Ishikawa (cell line): ENCODE data around the gene DPH2.

Source experiments
- CEBPB ChIP-seq: IDR thresholded peaks from 2 replicates; pipeline ENCODE4 v1.6.1; 2012
- CREB1 ChIP-seq: IDR thresholded peaks from 2 replicates; pipeline ENCODE4 v1.6.1; 2012; ENCODE audit warnings: low read depth
- EGR1 ChIP-seq: IDR thresholded peaks from 2 replicates; pipeline ENCODE4 v1.6.1; 2012
- EP300 ChIP-seq: IDR thresholded peaks from 2 replicates; pipeline ENCODE4 v1.6.1; 2012; ENCODE audit warnings: borderline replicate concordance
- FOXM1 ChIP-seq: IDR thresholded peaks from 2 replicates; pipeline ENCODE4 v1.6.1; 2012; ENCODE audit warnings: low read depth, borderline replicate concordance
- MAX ChIP-seq: IDR thresholded peaks from 2 replicates; pipeline ENCODE4 v1.6.1; 2012
- NFIC ChIP-seq: IDR thresholded peaks from 2 replicates; pipeline ENCODE4 v1.6.1; 2012
- RAD21 ChIP-seq: IDR thresholded peaks from 2 replicates; pipeline ENCODE4 v1.6.1; 2012; ENCODE audit warnings: low read depth
- REST ChIP-seq: IDR thresholded peaks from 2 replicates; pipeline ENCODE4 v1.6.1; 2012; ENCODE audit warnings: low read depth, mild to moderate bottlenecking
- TAF1 ChIP-seq: IDR thresholded peaks from 2 replicates; pipeline ENCODE4 v1.6.1; 2012; ENCODE audit warnings: low read depth, mild to moderate bottlenecking
- TCF12 ChIP-seq: IDR thresholded peaks from 2 replicates; pipeline ENCODE4 v1.6.1; 2012; ENCODE audit warnings: low read depth
- TEAD4 ChIP-seq: IDR thresholded peaks from 2 replicates; pipeline ENCODE4 v1.6.1; 2012
- USF1 ChIP-seq: IDR thresholded peaks from 2 replicates; pipeline ENCODE4 v1.6.1; 2012
- YY1 ChIP-seq: IDR thresholded peaks from 2 replicates; pipeline ENCODE4 v1.6.1; 2012; ENCODE audit warnings: low read depth
- ZBTB7A ChIP-seq: IDR thresholded peaks from 2 replicates; pipeline ENCODE4 v1.6.1; 2012; ENCODE audit warnings: low read depth

DPH2 gene

GRCh38 chr1:43938892-43939587, 30.8 kb upstream of the DPH2 start:
- TF ChIP-seq EP300 = no peak
- no peak for TF ChIP-seq REST
- no peak for TF ChIP-seq TCF12
- TF ChIP-seq TAF1 = no peak
- TF ChIP-seq FOXM1 = no peak

GRCh38 chr1:43942411-43942810, 27.4 kb upstream of the DPH2 start:
- no peak for TF ChIP-seq TCF12
- no peak for TF ChIP-seq RAD21
- TF ChIP-seq CEBPB = no peak
- TF ChIP-seq CREB1 = no peak
- TF ChIP-seq EGR1 = no peak
- no peak for TF ChIP-seq EP300
- TF ChIP-seq ZBTB7A = no peak
- TF ChIP-seq NFIC = no peak
- no peak for TF ChIP-seq USF1

- no peak for TF ChIP-seq TCF12
- no peak for TF ChIP-seq EGR1
- TF ChIP-seq CREB1 = no peak
- no peak for TF ChIP-seq EP300
- TF ChIP-seq RAD21 = no peak
- TF ChIP-seq FOXM1 = no peak
- no peak for TF ChIP-seq YY1
- TF ChIP-seq TEAD4 = no peak
- TF ChIP-seq REST = no peak
- no peak for TF ChIP-seq USF1
- TF ChIP-seq MAX = no peak
- no peak for TF ChIP-seq ZBTB7A
- no peak for TF ChIP-seq TAF1
- TF ChIP-seq CEBPB = no peak
- TF ChIP-seq NFIC = no peak
Observed at GRCh38 chr1:43944860-43945259, 24.9 kb upstream of the DPH2 start.

- TF ChIP-seq USF1 = no peak
- TF ChIP-seq YY1 = no peak
- no peak for TF ChIP-seq RAD21
Observed at GRCh38 chr1:43945674-43946235, 24.1 kb upstream of the DPH2 start.

- peak; percentile 53; the same call in 1 of the 2 replicates for TF ChIP-seq EGR1
- TF ChIP-seq NFIC = peak; percentile 5; the same call in 1 of the 2 replicates
- peak; percentile 93 for TF ChIP-seq USF1
- no peak for TF ChIP-seq FOXM1
- peak; percentile 96 for TF ChIP-seq MAX
- TF ChIP-seq TCF12 = peak; percentile 66
- peak; percentile 82 for TF ChIP-seq TAF1
- no peak for TF ChIP-seq CREB1
- TF ChIP-seq CEBPB = peak; percentile 53; the same call in 1 of the 2 replicates
- peak; percentile 87 for TF ChIP-seq REST
- peak; percentile 38; the same call in 1 of the 2 replicates for TF ChIP-seq ZBTB7A
- TF ChIP-seq EP300 = no peak
- peak; percentile 31 for TF ChIP-seq TEAD4
- TF ChIP-seq YY1 = no peak
- peak; percentile 67 for TF ChIP-seq RAD21
Observed at GRCh38 chr1:43946236-43947060, 23.4 kb upstream of the DPH2 start, which contains the start of gene IPO13. Gene IPO13, plus strand, starts transcription at chr1:43946950. Its CDS starts 651 bp downstream, at chr1:43947601.
